ENCODE data around the gene RGS7. TPM values are rescaled to one million over a fixed set of nuclear protein-coding genes. Genes with fewer than 3 reads are reported as not detected.

RGS7 gene
- total RNA-seq, 1 donor from 2014 or later: 16.0 TPM

DNA sequence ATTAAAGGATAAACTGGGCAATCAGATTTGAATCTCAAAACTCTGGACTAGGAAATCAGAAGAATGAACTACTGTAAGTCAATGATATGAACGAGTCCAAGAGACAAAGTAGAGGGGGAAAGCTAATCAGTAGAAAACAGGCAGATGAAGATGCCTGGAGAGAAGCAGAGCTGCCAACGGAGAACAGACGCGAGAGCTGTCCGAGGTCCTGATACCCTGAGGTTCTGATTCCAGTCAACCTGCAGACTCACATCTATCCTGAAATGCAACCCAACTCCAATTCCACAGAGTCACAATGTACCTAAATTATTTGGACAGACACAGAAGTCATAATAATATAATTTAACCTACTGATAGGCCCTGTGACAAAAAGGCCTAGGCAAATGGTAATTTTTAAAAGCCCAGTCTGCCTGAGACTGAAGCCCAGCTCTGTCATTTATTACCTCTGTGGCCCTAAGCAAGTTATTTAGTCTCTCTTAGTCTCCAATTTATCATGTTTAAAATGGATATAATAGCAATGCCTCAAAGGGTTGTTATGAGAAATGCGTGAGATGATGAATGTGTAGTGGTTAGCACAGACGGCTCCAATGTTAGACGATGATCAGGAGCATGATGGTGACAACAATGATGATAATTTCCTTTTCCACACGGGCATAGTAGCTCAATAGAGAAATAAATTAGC, 33.4 kb downstream of the RGS7 start:
- H3K9me3 Mint-ChIP-seq (ENCODE audit: unreplicated experiment): no peaks in the 10 kb centered on the region
- H3K27ac Mint-ChIP-seq (ENCODE audit: unreplicated experiment): no peak overlapping the region
- TF ChIP-seq, protein P1, sequence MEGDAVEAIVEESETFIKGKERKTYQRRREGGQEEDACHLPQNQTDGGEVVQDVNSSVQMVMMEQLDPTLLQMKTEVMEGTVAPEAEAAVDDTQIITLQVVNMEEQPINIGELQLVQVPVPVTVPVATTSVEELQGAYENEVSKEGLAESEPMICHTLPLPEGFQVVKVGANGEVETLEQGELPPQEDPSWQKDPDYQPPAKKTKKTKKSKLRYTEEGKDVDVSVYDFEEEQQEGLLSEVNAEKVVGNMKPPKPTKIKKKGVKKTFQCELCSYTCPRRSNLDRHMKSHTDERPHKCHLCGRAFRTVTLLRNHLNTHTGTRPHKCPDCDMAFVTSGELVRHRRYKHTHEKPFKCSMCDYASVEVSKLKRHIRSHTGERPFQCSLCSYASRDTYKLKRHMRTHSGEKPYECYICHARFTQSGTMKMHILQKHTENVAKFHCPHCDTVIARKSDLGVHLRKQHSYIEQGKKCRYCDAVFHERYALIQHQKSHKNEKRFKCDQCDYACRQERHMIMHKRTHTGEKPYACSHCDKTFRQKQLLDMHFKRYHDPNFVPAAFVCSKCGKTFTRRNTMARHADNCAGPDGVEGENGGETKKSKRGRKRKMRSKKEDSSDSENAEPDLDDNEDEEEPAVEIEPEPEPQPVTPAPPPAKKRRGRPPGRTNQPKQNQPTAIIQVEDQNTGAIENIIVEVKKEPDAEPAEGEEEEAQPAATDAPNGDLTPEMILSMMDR (IDR thresholded peaks at IDR 0.05; ENCODE audit: partially characterized antibody, unreplicated experiment): no peak
- H3K36me3 Mint-ChIP-seq (ENCODE audit: unreplicated experiment): no peaks in the 10 kb centered on the region
- H3K4me3 Mint-ChIP-seq (ENCODE audit: unreplicated experiment): no peak overlapping the region
- peaks cover 15% of the 10 kb centered on the region for H3K4me1 Mint-ChIP-seq (ENCODE audit: low read depth, unreplicated experiment)
- no peak for DNase-seq
- H3K27me3 Mint-ChIP-seq (ENCODE audit: unreplicated experiment): no peaks in the 10 kb centered on the region

GRCh38 chr1:241317676-241318075, 39.3 kb downstream of the RGS7 start:
- H3K36me3 Mint-ChIP-seq (ENCODE audit: unreplicated experiment): no peaks in the 10 kb centered on the region
- no peaks in the 10 kb centered on the region for H3K27me3 Mint-ChIP-seq (ENCODE audit: unreplicated experiment)
- no peaks in the 10 kb centered on the region for H3K9me3 Mint-ChIP-seq (ENCODE audit: unreplicated experiment)
- TF ChIP-seq, protein P1 (IDR thresholded peaks at IDR 0.05; ENCODE audit: partially characterized antibody, unreplicated experiment): no peak
- H3K4me3 Mint-ChIP-seq (ENCODE audit: unreplicated experiment): no peak overlapping the region
- DNase-seq: no peak
- H3K27ac Mint-ChIP-seq (ENCODE audit: unreplicated experiment): no peak overlapping the region
- H3K4me1 Mint-ChIP-seq (ENCODE audit: low read depth, unreplicated experiment): peaks cover 8% of the 10 kb centered on the region

GRCh38 chr1:241316372-241316771, 40.6 kb downstream of the RGS7 start:
- DNase-seq: no peak
- no peaks in the 10 kb centered on the region for H3K36me3 Mint-ChIP-seq (ENCODE audit: unreplicated experiment)
- H3K4me3 Mint-ChIP-seq (ENCODE audit: unreplicated experiment): no peak overlapping the region
- H3K4me1 Mint-ChIP-seq (ENCODE audit: low read depth, unreplicated experiment): peaks cover 2% of the 10 kb centered on the region
- no peaks in the 10 kb centered on the region for H3K27me3 Mint-ChIP-seq (ENCODE audit: unreplicated experiment)
- H3K27ac Mint-ChIP-seq (ENCODE audit: unreplicated experiment): no peak overlapping the region
- TF ChIP-seq, protein P1 (IDR thresholded peaks at IDR 0.05; ENCODE audit: partially characterized antibody, unreplicated experiment): no peak
- no peaks in the 10 kb centered on the region for H3K9me3 Mint-ChIP-seq (ENCODE audit: unreplicated experiment)

DNA sequence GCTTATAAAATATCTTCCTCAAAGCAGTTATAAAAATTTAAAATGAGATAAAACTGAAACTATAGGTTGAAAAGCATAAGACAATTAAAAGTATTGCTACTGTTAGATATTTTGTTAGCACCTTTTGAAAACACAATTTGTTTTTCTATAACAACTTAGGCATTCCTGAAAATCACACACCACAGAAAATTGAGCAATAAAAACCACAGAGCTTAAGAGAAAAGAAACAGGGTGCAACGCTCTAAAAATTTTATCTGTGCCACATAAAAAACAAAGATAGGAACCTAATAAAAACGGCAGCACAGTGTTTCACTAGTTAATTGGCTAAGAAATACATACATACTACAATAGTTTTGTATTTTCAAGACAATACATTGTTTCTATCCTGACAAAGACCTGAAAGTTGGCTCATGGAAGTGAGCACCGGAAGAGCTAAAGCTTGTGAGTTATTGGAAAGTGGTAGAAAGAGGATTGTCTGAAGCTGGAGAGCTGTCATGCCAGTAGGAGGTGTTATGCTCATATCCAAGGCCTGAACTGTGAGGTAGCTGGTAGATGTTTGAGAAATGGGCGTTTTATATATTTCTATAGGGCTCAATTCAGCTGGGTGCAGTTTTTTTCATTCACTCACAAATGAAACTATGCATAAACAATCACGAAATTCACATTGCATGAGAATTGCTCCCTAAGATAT, 45.8 kb downstream of the RGS7 start:
- Mint-ChIP-seq H3K4me1 (ENCODE audit: low read depth, unreplicated experiment) (peaks cover 4% of the 10 kb centered on the region), H3K4me3 (ENCODE audit: unreplicated experiment) (no peak overlapping the region), H3K36me3 (ENCODE audit: unreplicated experiment) (no peaks in the 10 kb centered on the region), H3K27ac (ENCODE audit: unreplicated experiment) (no peak overlapping the region), H3K9me3 (ENCODE audit: unreplicated experiment) (no peaks in the 10 kb centered on the region), H3K27me3 (ENCODE audit: unreplicated experiment) (no peaks in the 10 kb centered on the region)
- TF ChIP-seq, protein P1 (IDR thresholded peaks at IDR 0.05; ENCODE audit: partially characterized antibody, unreplicated experiment): no peak
- no peak for DNase-seq

- H3K9me3 Mint-ChIP-seq (ENCODE audit: unreplicated experiment): no peaks in the 10 kb centered on the region
- TF ChIP-seq, protein P1 (IDR thresholded peaks at IDR 0.05; ENCODE audit: partially characterized antibody, unreplicated experiment): no peak
- H3K36me3 Mint-ChIP-seq (ENCODE audit: unreplicated experiment): no peaks in the 10 kb centered on the region
- H3K27me3 Mint-ChIP-seq (ENCODE audit: unreplicated experiment): no peaks in the 10 kb centered on the region
- DNase-seq: no peak
- H3K27ac Mint-ChIP-seq (ENCODE audit: unreplicated experiment): no peak overlapping the region
- H3K4me3 Mint-ChIP-seq (ENCODE audit: unreplicated experiment): no peak overlapping the region
- H3K4me1 Mint-ChIP-seq (ENCODE audit: low read depth, unreplicated experiment): peaks cover 4% of the 10 kb centered on the region
These were observed 46.6 kb downstream of the RGS7 start for GRCh38 chr1:241310451-241310850.
